ENCODE measurements around the gene PLXDC1. TPM values are rescaled to one million over a fixed set of nuclear protein-coding genes. Genes with fewer than 3 reads are reported as not detected.

The PLXDC1 gene
- total and polyA plus RNA-seq, 2 of the 13 experiments (the other 11 are each of a cell fraction or from before 2014, with no cell fraction given), result not detected

GRCh38 chr17:39200070-39200879 lies 48.8 kb upstream of the PLXDC1 start, which contains the start of gene RPL19 (continued):
- TF ChIP-seq YEATS4 (CRISPR knock-in tag; IDR thresholded peaks at IDR 0.05; ENCODE audit: borderline replicate concordance) (peak; percentile 86; the same call in 1 of the 2 replicates), PRPF4 (IDR thresholded peaks at IDR 0.05; ENCODE audit: low read depth, low read length, poor library complexity, severe bottlenecking) (no peak), ZNF317 (CRISPR knock-in tag; IDR thresholded peaks at IDR 0.05) (peak; percentile 49; the same call in 1 of the 2 replicates), YY1 (IDR thresholded peaks at IDR 0.05; ENCODE audit: insufficient read depth, insufficient replicate concordance, low read depth, low read length) (peak; percentile 85), NFAT5 (CRISPR knock-in tag; IDR thresholded peaks at IDR 0.05) (peak; percentile 52), ZNF251 (CRISPR knock-in tag; IDR thresholded peaks at IDR 0.05) (no peak), MLX (CRISPR knock-in tag; IDR thresholded peaks at IDR 0.05) (no peak), GLMP (CRISPR knock-in tag; IDR thresholded peaks at IDR 0.05; ENCODE audit: borderline replicate concordance) (no peak), ATM (IDR thresholded peaks at IDR 0.05; ENCODE audit: borderline replicate concordance) (no peak), ZBTB7A (CRISPR knock-in tag; IDR thresholded peaks at IDR 0.05) (no peak), MBNL3 (CRISPR knock-in tag; conservative IDR thresholded peaks at IDR 0.05) (no peak), PRDM4 (CRISPR knock-in tag; IDR thresholded peaks at IDR 0.05; ENCODE audit: borderline replicate concordance) (no peak; the same call in 1 of the 2 replicates), ZNF451 (CRISPR knock-in tag; IDR thresholded peaks at IDR 0.05) (peak; percentile 93), SMC3 (IDR thresholded peaks at IDR 0.05; ENCODE audit: low read length) (no peak), ZNF850 (CRISPR knock-in tag; conservative IDR thresholded peaks at IDR 0.05) (no peak; the same call in 1 of the 2 replicates), NCOA2 (CRISPR knock-in tag; IDR thresholded peaks at IDR 0.05) (no peak; the same call in 1 of the 2 replicates), ZFP1 (CRISPR knock-in tag; IDR thresholded peaks at IDR 0.05) (peak; percentile 75), SP4 (CRISPR knock-in tag; IDR thresholded peaks at IDR 0.05) (peak; percentile 22; the same call in 1 of the 2 replicates)
